GM23248 (cell line): ENCODE measurements around the gene TAF3.

Source experiments
- EZH2 ChIP-seq: fragments of 200-600 bp; sonication (generic); IDR thresholded peaks from 2 replicates; pipeline ENCODE4 v1.6.1; 2018; ENCODE audit warnings: antibody characterized with exemption, mild to moderate bottlenecking; ENCODE audit not compliant: insufficient read depth, poor library complexity, severe bottlenecking
- EZH2phosphoT487 ChIP-seq: fragments of 200-600 bp; sonication (generic); IDR thresholded peaks from 2 replicates; pipeline ENCODE4 v1.6.1; 2018; ENCODE audit warnings: antibody characterized with exemption, moderate library complexity, mild to moderate bottlenecking, low read depth; ENCODE audit not compliant: insufficient read depth

- TF ChIP-seq EZH2phosphoT487 (no peak), EZH2 (no peak)
Measured at GRCh38 chr10:7773845-7774801, 44.2 kb upstream of the TAF3 start.
